ENCODE results near the gene LINGO4. TPM values are rescaled to one million over a fixed set of nuclear protein-coding genes. Genes with fewer than 3 reads are reported as not detected.
A peak's percentile ranks its signal among the peaks of the same experiment; 100 is the strongest.
"Not testable (repeated sequence)": the region's sequence is repeated elsewhere in the genome, so short reads cannot be mapped to it uniquely, and the experiment has no call there.

The LINGO4 gene
- total and polyA plus RNA-seq, 4 donors: 0.05 to 0.40 (median 0.12) TPM; not detected in 1

GRCh38 chr1:151775894-151776664, 29.1 kb downstream of the LINGO4 start:
- peaks cover 0 to 8% (median 4%) of the 10 kb centered on the region in 4 donors for H3K36me3 ChIP-seq (ENCODE audit: control insufficient read depth in 4 of 4, insufficient read depth in 4 of 4, low read length in 4 of 4)
- no peak overlapping the region for H3K27ac ChIP-seq (ENCODE audit: low read depth in 1 of 2, low read length in 1 of 2)
- 96 to 97% methylated on average over 7 of the region's 7 CpGs for WGBS, 2 donors
- DNase-seq: no peak
- H3K27me3 ChIP-seq (ENCODE audit: control insufficient read depth in 3 of 3, insufficient read depth in 3 of 3, low read length in 2 of 3): no peaks in the 10 kb centered on the region
- H3K4me1 ChIP-seq (ENCODE audit: control insufficient read depth in 5 of 5, insufficient read depth in 5 of 5, low read length in 5 of 5): no peaks in the 10 kb centered on the region
- no peak overlapping the region for H3K4me3 ChIP-seq
- no peak for ATAC-seq (ENCODE audit: insufficient read depth, low FRiP score)
- no peak overlapping the region for H3K9ac ChIP-seq (ENCODE audit: insufficient read depth in 1 of 2, low read length in 2 of 2)
- TF ChIP-seq CTCF (IDR thresholded peaks at IDR 0.05; ENCODE audit: control extremely low read depth, extremely low read depth): no peak
- no peaks in the 10 kb centered on the region for H3K9me3 ChIP-seq (ENCODE audit: control insufficient read depth in 4 of 4, insufficient read depth in 3 of 4, low read length in 3 of 4)

GRCh38 chr1:151774256-151774922, 30.8 kb downstream of the LINGO4 start:
- no peak overlapping the region for H3K4me3 ChIP-seq
- DNase-seq: no peak
- 73 to 91% methylated on average over 3 of the region's 3 CpGs for WGBS, 2 donors
- H3K4me1 ChIP-seq (ENCODE audit: control insufficient read depth in 5 of 5, insufficient read depth in 5 of 5, low read length in 5 of 5): no peaks in the 10 kb centered on the region
- no peak for ATAC-seq (ENCODE audit: insufficient read depth, low FRiP score)
- H3K27ac ChIP-seq (ENCODE audit: low read depth in 1 of 2, low read length in 1 of 2): no peak overlapping the region
- H3K9me3 ChIP-seq (ENCODE audit: control insufficient read depth in 4 of 4, insufficient read depth in 3 of 4, low read length in 3 of 4): no peaks in the 10 kb centered on the region
- no peaks in the 10 kb centered on the region for H3K27me3 ChIP-seq (ENCODE audit: control insufficient read depth in 3 of 3, insufficient read depth in 3 of 3, low read length in 2 of 3)
- no peak overlapping the region for H3K9ac ChIP-seq (ENCODE audit: insufficient read depth in 1 of 2, low read length in 2 of 2)
- TF ChIP-seq CTCF (IDR thresholded peaks at IDR 0.05; ENCODE audit: control extremely low read depth, extremely low read depth): no peak
- peaks cover 0 to 8% (median 3%) of the 10 kb centered on the region in 4 donors for H3K36me3 ChIP-seq (ENCODE audit: control insufficient read depth in 4 of 4, insufficient read depth in 4 of 4, low read length in 4 of 4)

- no peak for ATAC-seq (ENCODE audit: insufficient read depth, low FRiP score)
- Histone ChIP-seq H3K27ac (ENCODE audit: low read depth in 1 of 2, low read length in 1 of 2) (no peak overlapping the region), H3K27me3 (ENCODE audit: control insufficient read depth in 3 of 3, insufficient read depth in 3 of 3, low read length in 2 of 3) (no peaks in the 10 kb centered on the region), H3K9ac (ENCODE audit: insufficient read depth in 1 of 2, low read length in 2 of 2) (no peak overlapping the region), H3K4me1 (ENCODE audit: control insufficient read depth in 5 of 5, insufficient read depth in 5 of 5, low read length in 5 of 5) (no peaks in the 10 kb centered on the region), H3K4me3 (no peak overlapping the region), H3K9me3 (ENCODE audit: control insufficient read depth in 4 of 4, insufficient read depth in 3 of 4, low read length in 3 of 4) (no peaks in the 10 kb centered on the region), H3K36me3 (ENCODE audit: control insufficient read depth in 4 of 4, insufficient read depth in 4 of 4, low read length in 4 of 4) (peaks cover 0 to 8% (median 3%) of the 10 kb centered on the region in 4 donors)
- 82 to 88% methylated on average over 5 of the region's 5 CpGs for WGBS, 2 donors
- no peak for DNase-seq
- TF ChIP-seq CTCF (IDR thresholded peaks at IDR 0.05; ENCODE audit: control extremely low read depth, extremely low read depth): no peak
These were observed 31.5 kb downstream of the LINGO4 start for GRCh38 chr1:151773702-151774101.

- H3K4me1 ChIP-seq (ENCODE audit: control insufficient read depth in 5 of 5, insufficient read depth in 5 of 5, low read length in 5 of 5); H3K27me3 ChIP-seq (ENCODE audit: control insufficient read depth in 3 of 3, insufficient read depth in 3 of 3, low read length in 2 of 3); H3K36me3 ChIP-seq (ENCODE audit: control insufficient read depth in 4 of 4, insufficient read depth in 4 of 4, low read length in 4 of 4); DNase-seq; H3K9ac ChIP-seq (ENCODE audit: insufficient read depth in 1 of 2, low read length in 2 of 2); H3K9me3 ChIP-seq (ENCODE audit: control insufficient read depth in 4 of 4, insufficient read depth in 3 of 4, low read length in 3 of 4); ATAC-seq (ENCODE audit: insufficient read depth, low FRiP score); H3K4me3 ChIP-seq: not testable (repeated sequence)
- WGBS, 2 donors: 88 to 91% methylated on average over 26 to 34 of the region's 34 CpGs
- H3K27ac ChIP-seq (ENCODE audit: low read depth in 1 of 2, low read length in 1 of 2): peak overlapping the region in 1 of 2 donors; percentile 31
These were observed 35.9 kb downstream of the LINGO4 start for GRCh38 chr1:151769270-151769669.

GRCh38 chr1:151768351-151769066, 36.7 kb downstream of the LINGO4 start:
- not testable (repeated sequence) for H3K9ac ChIP-seq (ENCODE audit: insufficient read depth in 1 of 2, low read length in 2 of 2); H3K36me3 ChIP-seq (ENCODE audit: control insufficient read depth in 4 of 4, insufficient read depth in 4 of 4, low read length in 4 of 4); ATAC-seq (ENCODE audit: insufficient read depth, low FRiP score); H3K4me3 ChIP-seq; H3K9me3 ChIP-seq (ENCODE audit: control insufficient read depth in 4 of 4, insufficient read depth in 3 of 4, low read length in 3 of 4); H3K27me3 ChIP-seq (ENCODE audit: control insufficient read depth in 3 of 3, insufficient read depth in 3 of 3, low read length in 2 of 3)
- 38 to 45% methylated on average over 2 of the region's 7 CpGs for WGBS, 2 donors
- H3K4me1 ChIP-seq (ENCODE audit: control insufficient read depth in 5 of 5, insufficient read depth in 5 of 5, low read length in 5 of 5): peaks cover 0 to 14% (median 7%) of the 10 kb centered on the region in 5 donors
- peak overlapping the region in 1 of 2 donors; percentile 86 for H3K27ac ChIP-seq (ENCODE audit: low read depth in 1 of 2, low read length in 1 of 2)
- peak; percentile 39 to 73 (median 58) for DNase-seq

Measured in lung (tissue), 12 donors.